ENCODE measurements around the gene HABP4. TPM values are rescaled to one million over a fixed set of nuclear protein-coding genes. Genes with fewer than 3 reads are reported as not detected.

Gene HABP4
- total and polyA plus RNA-seq, 2 of the 4 experiments (the other 2 are of a cell fraction) = 5.2 to 10.6 TPM

- Histone ChIP-seq H2BK120ac (ENCODE audit: low read depth, low read length) (no peak overlapping the region), H2BK20ac (ENCODE audit: low read depth, low read length) (no peak overlapping the region), H2AK9ac (replicated peaks; ENCODE audit: low read depth, low read length, poor library complexity) (no peak overlapping the region), H2BK15ac (ENCODE audit: low read depth, low read length) (no peak overlapping the region), H3K4me1 (ENCODE audit: control insufficient read depth, insufficient read depth, low read length) (peaks cover 3% of the 10 kb centered on the region), H3K56ac (ENCODE audit: extremely low read depth, insufficient read depth, low read length) (no peak overlapping the region), H3K36me3 (ENCODE audit: control insufficient read depth, insufficient read depth, low read length) (peaks cover 20% of the 10 kb centered on the region), H3K4ac (ENCODE audit: low read depth, low read length) (no peak overlapping the region), H4K91ac (ENCODE audit: insufficient read depth, low read depth, low read length) (no peak overlapping the region), H3K9me3 (ENCODE audit: control insufficient read depth, insufficient read depth, low read length) (no peaks in the 10 kb centered on the region), H3K27me3 (ENCODE audit: control insufficient read depth, insufficient read depth, low read length) (no peaks in the 10 kb centered on the region), H4K8ac (ENCODE audit: low read depth in 2 of 2, low read length in 2 of 2) (no peak overlapping the region), H3K18ac (ENCODE audit: low read depth, low read length) (no peak overlapping the region), H3K23ac (ENCODE audit: low read depth, low read length) (no peak overlapping the region), H2AFZ (replicated peaks; ENCODE audit: low read length, poor library complexity) (no peak overlapping the region), H3K9ac (ENCODE audit: low read depth, low read length) (no peak overlapping the region), H2AK5ac (ENCODE audit: low read depth, low read length) (no peak overlapping the region), H3K4me3 (ENCODE audit: insufficient read depth, low read depth, low read length) (no peak overlapping the region), H2BK5ac (ENCODE audit: low read depth, low read length, poor library complexity, severe bottlenecking) (no peak overlapping the region), H3K9me1 (ENCODE audit: insufficient read depth, low read length) (peaks cover 5% of the 10 kb centered on the region; the same call in 1 of the 2 replicates), H3K79me1 (ENCODE audit: low read depth in 1 of 2, low read length in 2 of 2) (peaks cover 0 to 23% of the 10 kb centered on the region in 2 experiments; a peak in 2 of 4 replicates), H4K5ac (ENCODE audit: low read depth, low read length) (no peak overlapping the region), H4K20me1 (ENCODE audit: insufficient read depth, low read length) (no peaks in the 10 kb centered on the region; the same call in 1 of the 2 replicates), H3K14ac (replicated peaks; ENCODE audit: low read depth, low read length) (no peak overlapping the region), H3K27ac (ENCODE audit: insufficient read depth, low read length) (no peak overlapping the region), H3K4me2 (ENCODE audit: low read depth, low read length) (no peak overlapping the region)
- ChIA-PET CTCF (no interaction called here), POLR2A (ENCODE audit: unreplicated experiment) (no interaction called here)
- ATAC-seq (ENCODE audit: low read depth) = no peak
- WGBS, 2 experiments (ENCODE audit: extremely low coverage in 2 of 2, insufficient read length in 1 of 2) = no CpG with 5 or more reads among the region's 4 CpGs
- dilution Hi-C loops (cut with HindIII; ENCODE audit: low sequenced_read_pairs, unreplicated experiment) (no loop called here), in situ Hi-C loops (cut with MboI; ENCODE audit: low sequenced_read_pairs) (no loop called here), intact Hi-C loops (cut with micrococcal nuclease) (no loop called here)
- TF ChIP-seq MAFK (IDR thresholded peaks at IDR 0.05; ENCODE audit: low read depth, low read length) (no peak), USF2 (IDR thresholded peaks at IDR 0.05; ENCODE audit: low read depth, low read length) (no peak), RFX5 (IDR thresholded peaks at IDR 0.05; ENCODE audit: low read depth, low read length) (no peak), NFE2L2 (IDR thresholded peaks at IDR 0.05; ENCODE audit: low read depth, low read length) (no peak), RCOR1 (IDR thresholded peaks at IDR 0.05; ENCODE audit: insufficient replicate concordance, low read length) (no peak), RAD21 (IDR thresholded peaks at IDR 0.05; ENCODE audit: low read length) (no peak), SMC3 (IDR thresholded peaks at IDR 0.05; ENCODE audit: low read depth, low read length) (no peak), MXI1 (IDR thresholded peaks at IDR 0.05; ENCODE audit: borderline replicate concordance, low read depth, low read length) (no peak), ELK1 (IDR thresholded peaks at IDR 0.05; ENCODE audit: borderline replicate concordance, low read depth, low read length) (no peak), CEBPB (IDR thresholded peaks at IDR 0.05; ENCODE audit: low read depth, low read length) (no peak), POLR2A (IDR thresholded peaks at IDR 0.05; ENCODE audit: low read depth, low read length) (no peak), MAZ (IDR thresholded peaks at IDR 0.05; ENCODE audit: borderline replicate concordance, low read depth, low read length) (no peak), CHD1 (IDR thresholded peaks at IDR 0.05; ENCODE audit: low read depth, low read length) (no peak), FOS (IDR thresholded peaks at IDR 0.05; ENCODE audit: low read depth, low read length) (no peak), BHLHE40 (IDR thresholded peaks at IDR 0.05; ENCODE audit: low read depth, low read length) (no peak), CTCF (conservative IDR thresholded peaks at IDR 0.05; ENCODE audit: low read depth, low read length) (no peak)
- DNase-seq = no peak
- BruUV-seq (replicated peaks) = no TSS peak
These were observed 26.0 kb downstream of the HABP4 start for GRCh38 chr9:96476013-96476412.
